ENCODE data around the gene ADAMTS6.

ADAMTS6 gene

DNA sequence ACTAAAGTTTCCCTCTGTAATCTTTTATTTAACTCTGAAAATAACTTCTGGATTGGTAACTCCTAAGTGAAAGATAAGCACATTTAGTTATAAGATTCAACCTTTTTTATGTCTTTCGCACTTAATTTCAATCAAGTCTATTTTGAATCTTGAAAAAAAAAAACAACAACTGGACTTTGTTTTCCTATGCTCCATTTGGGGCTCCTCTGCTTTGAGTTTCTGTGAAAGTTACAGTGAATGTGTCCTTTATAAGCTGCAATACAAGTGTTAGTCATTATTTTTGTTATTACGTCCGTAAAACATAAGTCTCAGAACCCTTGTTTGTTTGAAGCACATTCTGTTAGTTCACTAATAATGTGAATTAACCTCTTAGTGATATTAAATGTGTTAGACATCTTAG lies 276.8 kb downstream of the ADAMTS6 start:
- TF ChIP-seq SPI1 (IDR thresholded peaks at IDR 0.05; ENCODE audit: borderline replicate concordance, low read depth): no peak
- TF ChIP-seq, protein P1, sequence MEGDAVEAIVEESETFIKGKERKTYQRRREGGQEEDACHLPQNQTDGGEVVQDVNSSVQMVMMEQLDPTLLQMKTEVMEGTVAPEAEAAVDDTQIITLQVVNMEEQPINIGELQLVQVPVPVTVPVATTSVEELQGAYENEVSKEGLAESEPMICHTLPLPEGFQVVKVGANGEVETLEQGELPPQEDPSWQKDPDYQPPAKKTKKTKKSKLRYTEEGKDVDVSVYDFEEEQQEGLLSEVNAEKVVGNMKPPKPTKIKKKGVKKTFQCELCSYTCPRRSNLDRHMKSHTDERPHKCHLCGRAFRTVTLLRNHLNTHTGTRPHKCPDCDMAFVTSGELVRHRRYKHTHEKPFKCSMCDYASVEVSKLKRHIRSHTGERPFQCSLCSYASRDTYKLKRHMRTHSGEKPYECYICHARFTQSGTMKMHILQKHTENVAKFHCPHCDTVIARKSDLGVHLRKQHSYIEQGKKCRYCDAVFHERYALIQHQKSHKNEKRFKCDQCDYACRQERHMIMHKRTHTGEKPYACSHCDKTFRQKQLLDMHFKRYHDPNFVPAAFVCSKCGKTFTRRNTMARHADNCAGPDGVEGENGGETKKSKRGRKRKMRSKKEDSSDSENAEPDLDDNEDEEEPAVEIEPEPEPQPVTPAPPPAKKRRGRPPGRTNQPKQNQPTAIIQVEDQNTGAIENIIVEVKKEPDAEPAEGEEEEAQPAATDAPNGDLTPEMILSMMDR (IDR thresholded peaks at IDR 0.05; ENCODE audit: insufficient read depth, low read length): no peak
- TF ChIP-seq, protein P2, sequence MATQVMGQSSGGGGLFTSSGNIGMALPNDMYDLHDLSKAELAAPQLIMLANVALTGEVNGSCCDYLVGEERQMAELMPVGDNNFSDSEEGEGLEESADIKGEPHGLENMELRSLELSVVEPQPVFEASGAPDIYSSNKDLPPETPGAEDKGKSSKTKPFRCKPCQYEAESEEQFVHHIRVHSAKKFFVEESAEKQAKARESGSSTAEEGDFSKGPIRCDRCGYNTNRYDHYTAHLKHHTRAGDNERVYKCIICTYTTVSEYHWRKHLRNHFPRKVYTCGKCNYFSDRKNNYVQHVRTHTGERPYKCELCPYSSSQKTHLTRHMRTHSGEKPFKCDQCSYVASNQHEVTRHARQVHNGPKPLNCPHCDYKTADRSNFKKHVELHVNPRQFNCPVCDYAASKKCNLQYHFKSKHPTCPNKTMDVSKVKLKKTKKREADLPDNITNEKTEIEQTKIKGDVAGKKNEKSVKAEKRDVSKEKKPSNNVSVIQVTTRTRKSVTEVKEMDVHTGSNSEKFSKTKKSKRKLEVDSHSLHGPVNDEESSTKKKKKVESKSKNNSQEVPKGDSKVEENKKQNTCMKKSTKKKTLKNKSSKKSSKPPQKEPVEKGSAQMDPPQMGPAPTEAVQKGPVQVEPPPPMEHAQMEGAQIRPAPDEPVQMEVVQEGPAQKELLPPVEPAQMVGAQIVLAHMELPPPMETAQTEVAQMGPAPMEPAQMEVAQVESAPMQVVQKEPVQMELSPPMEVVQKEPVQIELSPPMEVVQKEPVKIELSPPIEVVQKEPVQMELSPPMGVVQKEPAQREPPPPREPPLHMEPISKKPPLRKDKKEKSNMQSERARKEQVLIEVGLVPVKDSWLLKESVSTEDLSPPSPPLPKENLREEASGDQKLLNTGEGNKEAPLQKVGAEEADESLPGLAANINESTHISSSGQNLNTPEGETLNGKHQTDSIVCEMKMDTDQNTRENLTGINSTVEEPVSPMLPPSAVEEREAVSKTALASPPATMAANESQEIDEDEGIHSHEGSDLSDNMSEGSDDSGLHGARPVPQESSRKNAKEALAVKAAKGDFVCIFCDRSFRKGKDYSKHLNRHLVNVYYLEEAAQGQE (IDR thresholded peaks at IDR 0.05; ENCODE audit: insufficient replicate concordance, low read depth): no peak
- no peak for TF ChIP-seq GABPA (IDR thresholded peaks at IDR 0.05; ENCODE audit: low read depth)
- TF ChIP-seq POLR2AphosphoS5 (IDR thresholded peaks at IDR 0.05; ENCODE audit: low read depth): no peak
- no peak for DNase-seq (ENCODE audit: low read depth in 1 of 2, low spot score in 1 of 2)
- Histone ChIP-seq H3K27ac (replicated peaks) (no peak overlapping the region), H3K27me3 (ENCODE audit: insufficient read depth, poor library complexity, severe bottlenecking) (no peaks in the 10 kb centered on the region), H3K4me3 (replicated peaks; ENCODE audit: insufficient read depth, low read length) (no peak overlapping the region)

DNA sequence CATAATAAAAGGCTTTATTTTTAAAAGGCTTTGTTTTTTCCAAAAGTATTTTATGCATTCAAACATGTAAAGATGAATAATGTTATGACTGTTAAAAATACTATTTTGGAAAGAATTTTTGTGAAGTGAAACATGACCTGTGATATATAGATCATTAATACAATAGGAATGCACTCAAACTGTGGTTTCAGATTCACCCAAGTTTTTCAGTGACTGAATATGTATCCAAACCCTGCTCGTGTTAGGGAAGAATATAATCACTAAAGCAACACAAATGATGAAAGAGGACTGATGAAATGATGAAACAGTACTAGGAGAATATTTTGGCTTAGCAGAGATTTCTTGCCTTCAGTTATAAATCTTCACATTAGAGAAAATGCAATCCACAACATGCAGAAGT lies 278.0 kb downstream of the ADAMTS6 start:
- no peak overlapping the region for H3K27ac ChIP-seq (replicated peaks)
- TF ChIP-seq, protein P1 (IDR thresholded peaks at IDR 0.05; ENCODE audit: insufficient read depth, low read length): no peak
- no peak for DNase-seq (ENCODE audit: low read depth in 1 of 2, low spot score in 1 of 2)

DNA sequence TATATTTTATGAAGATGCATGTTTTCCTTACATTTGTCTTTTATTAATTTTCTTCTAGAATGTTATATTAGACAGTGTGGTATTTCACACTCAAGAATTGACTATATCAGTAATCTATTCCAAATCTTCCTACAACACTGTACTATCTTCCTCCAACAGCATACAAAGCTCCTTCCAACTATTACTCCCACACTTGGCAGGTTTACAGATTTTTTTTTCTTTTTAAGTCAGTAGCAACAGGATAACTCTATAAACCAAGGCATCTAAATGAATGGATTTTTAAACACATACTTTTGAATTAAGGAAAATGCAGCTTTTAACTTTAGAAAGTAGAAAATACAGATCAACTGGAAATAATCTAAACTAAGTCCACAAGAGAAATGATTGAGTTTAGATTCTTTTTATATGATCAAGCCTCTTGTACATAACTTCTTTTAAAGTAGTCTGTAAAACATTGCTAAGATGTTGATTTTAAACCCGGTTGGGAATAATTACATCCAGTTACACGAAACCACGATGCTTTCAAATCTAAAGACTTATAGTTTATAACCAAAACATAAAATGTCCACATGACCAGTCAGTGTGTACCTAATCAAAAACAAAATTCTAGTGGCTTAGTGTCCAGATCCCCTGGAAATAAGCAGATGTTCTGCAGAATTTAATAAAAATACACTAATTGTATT lies 281.6 kb downstream of the ADAMTS6 start:
- no peak overlapping the region for H3K27ac ChIP-seq (replicated peaks)
- no peaks in the 10 kb centered on the region for H3K27me3 ChIP-seq (ENCODE audit: insufficient read depth, poor library complexity, severe bottlenecking)
- H3K4me3 ChIP-seq (replicated peaks; ENCODE audit: insufficient read depth, low read length): no peak overlapping the region
- DNase-seq (ENCODE audit: low read depth in 1 of 2, low spot score in 1 of 2): no peak
- TF ChIP-seq GABPA (IDR thresholded peaks at IDR 0.05; ENCODE audit: low read depth): no peak

More for the DNA sequence above, 278.0 kb downstream of the ADAMTS6 start:
- Histone ChIP-seq H3K27me3 (ENCODE audit: insufficient read depth, poor library complexity, severe bottlenecking) (no peaks in the 10 kb centered on the region), H3K4me3 (replicated peaks; ENCODE audit: insufficient read depth, low read length) (no peak overlapping the region)

DNA sequence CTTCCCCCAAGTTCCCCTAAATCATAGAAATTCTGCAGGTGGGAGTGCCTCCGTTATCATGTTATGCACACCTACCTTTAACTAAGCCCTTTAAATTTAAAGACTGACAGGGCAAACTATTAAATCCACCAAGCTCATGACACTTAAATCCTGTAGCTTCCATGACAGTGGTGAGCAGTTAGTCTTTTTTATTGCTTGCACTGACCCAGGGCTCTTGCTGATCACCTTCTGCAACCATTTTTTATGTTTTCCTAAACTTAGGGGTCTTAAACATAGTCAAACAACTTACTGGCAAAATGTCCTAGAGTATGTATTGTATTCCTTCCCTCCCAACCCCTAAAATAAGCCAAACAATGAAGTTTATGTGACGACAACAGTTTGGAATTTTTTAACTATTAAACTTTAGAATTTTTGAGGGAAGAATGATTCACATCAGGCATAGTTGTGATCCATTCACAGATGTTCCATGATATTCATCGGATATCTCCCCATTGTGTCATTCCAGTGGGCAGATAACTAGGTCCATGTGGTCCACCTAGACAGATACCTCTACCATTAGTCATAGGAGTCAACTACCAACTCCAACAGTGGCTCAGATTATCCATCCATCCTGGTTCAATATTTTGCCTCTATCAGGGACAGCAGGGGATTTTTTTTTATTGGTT lies 283.1 kb downstream of the ADAMTS6 start:
- TF ChIP-seq SPI1 (IDR thresholded peaks at IDR 0.05; ENCODE audit: borderline replicate concordance, low read depth) (no peak), GABPA (IDR thresholded peaks at IDR 0.05; ENCODE audit: low read depth) (no peak), POLR2AphosphoS5 (IDR thresholded peaks at IDR 0.05; ENCODE audit: low read depth) (no peak)
- TF ChIP-seq, protein P2 (IDR thresholded peaks at IDR 0.05; ENCODE audit: insufficient replicate concordance, low read depth): no peak
- TF ChIP-seq, protein P1 (IDR thresholded peaks at IDR 0.05; ENCODE audit: insufficient read depth, low read length): no peak
- no peaks in the 10 kb centered on the region for H3K27me3 ChIP-seq (ENCODE audit: insufficient read depth, poor library complexity, severe bottlenecking)
- no peak for DNase-seq (ENCODE audit: low read depth in 1 of 2, low spot score in 1 of 2)
- no peak overlapping the region for H3K4me3 ChIP-seq (replicated peaks; ENCODE audit: insufficient read depth, low read length)
- H3K27ac ChIP-seq (replicated peaks): no peak overlapping the region
